HepG2 (cell line): ENCODE results near the gene RNF17. TPM values are rescaled to one million over a fixed set of nuclear protein-coding genes. Genes with fewer than 3 reads are reported as not detected.

Experiments used
- ATAC-seq: fragments of 200-7000 bp; cut with Tn5 transposase; 3 replicates; pipeline ENCODE4 v1.9.1; 2020; ENCODE audit warnings: mild to moderate bottlenecking, moderate library complexity
- BruUV-seq: library from RNA; stranded (reverse); fragments of 400-500 nt; replicated peaks from 2 replicates; lab custom pipeline; 2021; lab: Mats Ljungman, UMichigan
- CTCF ChIA-PET: fragments of 300-600 bp; formaldehyde crosslinking; extraction: SDS; loops from one replicate; lab custom pipeline; 2021; ENCODE audit warnings: low total read pairs, inconsistent platforms, low intra/inter-chr PET ratio; lab: Yijun Ruan, JAX
- POLR2A ChIA-PET: fragments of 350-600 bp; sonication (Branson Sonifier 250); formaldehyde crosslinking; loops from one replicate; lab custom pipeline; 2020; ENCODE audit warnings: antibody characterized with exemption, inconsistent platforms; lab: Yijun Ruan, JAX
- DNase-seq: peaks from one replicate; pipeline ENCODE4 v3.0.0-alpha.2; 2015; ENCODE audit warnings: low spot score
- FAIRE-seq: peaks from 3 replicates; lab custom pipeline; 2011; peaks lifted over from hg19 to GRCh38; lab: Jason Lieb, UNC
- H2AFZ ChIP-seq: one replicate; pipeline ENCODE4 v1.6.1; 2011; ENCODE audit warnings: low read length, inconsistent platforms
- H3K27ac ChIP-seq: fragments of 300-600 bp; 3 replicates; pipeline ENCODE4 v1.8.0; 2011; ENCODE audit warnings: mixed run types, mild to moderate bottlenecking, mixed read lengths, low read length, inconsistent platforms; ENCODE audit not compliant: insufficient read depth; ENCODE audit errors: extremely low read length
- H3K27me3 ChIP-seq, 2 experiments: fragments of 200-600 bp in 1 of 2; 2 replicates in 1 of 2; 3 replicates in 1 of 2; pipeline versions ENCODE4 v1.6.0 to v1.8.0; 2011; ENCODE audit warnings: low read length in 2 of 2, mild to moderate bottlenecking in 2 of 2, moderate library complexity in 2 of 2, inconsistent platforms in 1 of 2; ENCODE audit not compliant: insufficient read depth in 2 of 2, control insufficient read depth in 1 of 2
- H3K36me3 ChIP-seq, 2 experiments: fragments of 200-600 bp in 1 of 2; replicated peaks in 1 of 2; 2 replicates in 1 of 2; 3 replicates in 1 of 2; pipeline versions ENCODE4 v1.5.1 to v1.8.0; 2011; ENCODE audit warnings: low read length in 2 of 2, inconsistent platforms in 1 of 2; ENCODE audit not compliant: insufficient read depth in 2 of 2, control insufficient read depth in 1 of 2
- H3K4me1 ChIP-seq: 2 replicates; pipeline ENCODE4 v1.5.1; 2012; ENCODE audit warnings: low read length, inconsistent platforms; ENCODE audit not compliant: insufficient read depth
- H3K4me2 ChIP-seq: 2 replicates; pipeline ENCODE4 v1.6.0; 2011; ENCODE audit warnings: low read depth, low read length, inconsistent platforms
- H3K4me3 ChIP-seq, 3 experiments: fragments of 200-600 bp in 1 of 3; sonication (generic), shearing (Covaris generic) in 1 of 3; replicated peaks in 1 of 3; 2 replicates each; pipeline ENCODE4 v1.5.1; 2011 to 2016; ENCODE audit warnings: low read length in 3 of 3, inconsistent platforms in 2 of 3, low read depth in 2 of 3, mild to moderate bottlenecking in 2 of 3, control low read depth in 1 of 3, mixed read lengths in 1 of 3; ENCODE audit not compliant: insufficient read depth in 1 of 3
- H3K79me2 ChIP-seq: one replicate; pipeline ENCODE4 v1.6.1; 2011; ENCODE audit warnings: low read length, inconsistent platforms; ENCODE audit not compliant: insufficient read depth
- H3K9ac ChIP-seq: 2 replicates; pipeline ENCODE4 v1.6.0; 2011; ENCODE audit warnings: mild to moderate bottlenecking, low read depth, low read length, inconsistent platforms; ENCODE audit not compliant: insufficient read depth
- H3K9me3 ChIP-seq: 2 replicates; pipeline ENCODE4 v1.5.1; 2012; ENCODE audit warnings: mild to moderate bottlenecking, low read length
- H4K20me1 ChIP-seq: 2 replicates; pipeline ENCODE4 v1.6.0; 2011; ENCODE audit warnings: inconsistent platforms, mild to moderate bottlenecking, low read length, moderate library complexity; ENCODE audit not compliant: insufficient read depth
- ARNT2 ChIP-seq: sonication (generic); formaldehyde crosslinking; IDR thresholded peaks from 2 replicates; pipeline ENCODE4 v1.8.0; 2022; ENCODE audit warnings: mild to moderate bottlenecking, low read depth, missing genetic modification reagents, moderate library complexity
- ATF7 ChIP-seq, 2 experiments: fragments of 450-650 bp in 1 of 2; sonication (generic) in 1 of 2; formaldehyde crosslinking in 1 of 2; IDR thresholded peaks; 2 replicates each; pipeline versions ENCODE4 v1.4.0 to v1.6.1; 2016 to 2020; ENCODE audit warnings: antibody characterized with exemption in 1 of 2, mild to moderate bottlenecking in 1 of 2, missing genetic modification reagents in 1 of 2
- CEBPB ChIP-seq: IDR thresholded peaks from 2 replicates; pipeline ENCODE4 v1.6.1; 2011; ENCODE audit warnings: low read depth, low read length, improper control_type of control experiment, borderline replicate concordance
- GABPA ChIP-seq, 2 experiments: IDR thresholded peaks; 2 replicates each; pipeline ENCODE4 v1.6.1; 2011 to 2016; ENCODE audit warnings: low read depth in 2 of 2, low read length in 1 of 2, missing biosample characterization in 1 of 2, missing genetic modification characterization in 1 of 2
- MEIS2 ChIP-seq: sonication (generic); formaldehyde crosslinking; IDR thresholded peaks from 2 replicates; pipeline ENCODE4 v1.9.0; 2021; ENCODE audit warnings: mild to moderate bottlenecking, missing genetic modification reagents
- PITX1 ChIP-seq: sonication (generic); formaldehyde crosslinking; IDR thresholded peaks from 2 replicates; pipeline ENCODE4 v1.5.1; 2020; ENCODE audit warnings: mild to moderate bottlenecking, missing genetic modification reagents
- SRSF4 ChIP-seq: fragments of 200-400 bp; formaldehyde crosslinking; IDR thresholded peaks from one replicate; pipeline ENCODE4 v1.6.1; 2018; ENCODE audit warnings: mild to moderate bottlenecking, low read depth, low read length, moderate library complexity; ENCODE audit not compliant: poor library complexity, severe bottlenecking
- ZFY ChIP-seq: sonication (generic); formaldehyde crosslinking; IDR thresholded peaks from 2 replicates; pipeline ENCODE4 v1.4.0; 2020; ENCODE audit warnings: missing genetic modification reagents
- ZNF713 ChIP-seq: sonication (generic); formaldehyde crosslinking; IDR thresholded peaks from 2 replicates; pipeline ENCODE4 v1.4.0; 2020; ENCODE audit warnings: mild to moderate bottlenecking, missing genetic modification reagents
- ZSCAN9 ChIP-seq: IDR thresholded peaks from 2 replicates; pipeline ENCODE4 v1.6.1; 2016; ENCODE audit warnings: borderline replicate concordance
- WGBS: methylation state at CpG from one replicate; pipeline ENCODE4 v1.1.6; 2017; ENCODE audit warnings: low lambda C conversion rate; 5-methylcytosine and 5-hydroxymethylcytosine counted together
- in situ Hi-C: cut with HindIII; loops from 2 replicates; pipeline ENCODE4 v1.10.0; 2017; ENCODE audit warnings: low pct_unique_long_range_greater_than_20kb; ENCODE audit not compliant: extremely low pct_ligation_motif_present
- intact Hi-C: fragments of 100-400 bp; cut with micrococcal nuclease; formaldehyde crosslinking; loops from one replicate; pipeline ENCODE4 v1.10.0; 2022; ENCODE audit not compliant: unreplicated experiment
- polyA plus RNA-seq, 8 experiments: library from polyadenylated mRNA; depleted of rRNA in 3 of 8; stranded (reverse) in 7 of 8; unstranded in 1 of 8; fragments of >200 nt; fragmentation: Illumina TruSeq in 4 of 8; extraction: Trizol in 4 of 8; gene quantifications; 2 replicates each; pipeline versions ENCODE4 v1.2.1 to v1.2.3, GENCODE V29; 2011 to 2016; ENCODE audit warnings: low read depth in 4 of 8, missing spikeins in 1 of 8, mixed read lengths in 1 of 8; ENCODE audit not compliant: insufficient read depth in 1 of 8
- total RNA-seq, 5 experiments: library from RNA; depleted of rRNA; stranded (reverse); fragments of >200 nt; fragmentation: Illumina TruSeq; extraction: Trizol; gene quantifications; 2 replicates each; pipeline ENCODE4 v1.2.3, GENCODE V29; 2016; ENCODE audit warnings: low read depth in 1 of 5
- TF ChIP-seq, protein P1 (sequence below): sonication (generic); formaldehyde crosslinking; IDR thresholded peaks from 2 replicates; pipeline ENCODE4 v1.5.1; 2020; ENCODE audit warnings: mild to moderate bottlenecking, missing genetic modification reagents, borderline replicate concordance

The RNF17 gene
- total and polyA plus RNA-seq, 2 of the 13 experiments (the other 11 are each of a cell fraction or from before 2014, with no cell fraction given), result not detected

DNA sequence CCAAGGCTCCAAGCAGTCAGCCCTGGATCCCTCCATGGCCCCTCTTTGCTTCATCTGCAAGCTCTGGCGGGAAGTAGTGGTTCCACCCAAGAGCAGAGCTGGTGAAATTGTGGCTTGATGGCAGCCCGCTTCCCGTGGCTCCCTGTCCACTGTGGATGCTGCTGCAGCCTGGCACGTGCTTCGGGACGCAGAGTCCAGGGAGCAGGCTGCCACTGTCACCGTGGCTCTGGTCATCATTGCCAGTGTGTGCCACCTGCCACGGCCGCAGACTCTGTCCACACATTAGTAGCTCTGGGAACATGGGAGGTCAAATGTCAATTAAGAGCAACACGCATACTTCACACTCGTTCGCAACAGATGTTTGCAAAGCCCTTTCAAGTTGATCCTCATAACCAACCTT lies 40.8 kb upstream of the RNF17 start (continued):
- TF ChIP-seq, protein P1, sequence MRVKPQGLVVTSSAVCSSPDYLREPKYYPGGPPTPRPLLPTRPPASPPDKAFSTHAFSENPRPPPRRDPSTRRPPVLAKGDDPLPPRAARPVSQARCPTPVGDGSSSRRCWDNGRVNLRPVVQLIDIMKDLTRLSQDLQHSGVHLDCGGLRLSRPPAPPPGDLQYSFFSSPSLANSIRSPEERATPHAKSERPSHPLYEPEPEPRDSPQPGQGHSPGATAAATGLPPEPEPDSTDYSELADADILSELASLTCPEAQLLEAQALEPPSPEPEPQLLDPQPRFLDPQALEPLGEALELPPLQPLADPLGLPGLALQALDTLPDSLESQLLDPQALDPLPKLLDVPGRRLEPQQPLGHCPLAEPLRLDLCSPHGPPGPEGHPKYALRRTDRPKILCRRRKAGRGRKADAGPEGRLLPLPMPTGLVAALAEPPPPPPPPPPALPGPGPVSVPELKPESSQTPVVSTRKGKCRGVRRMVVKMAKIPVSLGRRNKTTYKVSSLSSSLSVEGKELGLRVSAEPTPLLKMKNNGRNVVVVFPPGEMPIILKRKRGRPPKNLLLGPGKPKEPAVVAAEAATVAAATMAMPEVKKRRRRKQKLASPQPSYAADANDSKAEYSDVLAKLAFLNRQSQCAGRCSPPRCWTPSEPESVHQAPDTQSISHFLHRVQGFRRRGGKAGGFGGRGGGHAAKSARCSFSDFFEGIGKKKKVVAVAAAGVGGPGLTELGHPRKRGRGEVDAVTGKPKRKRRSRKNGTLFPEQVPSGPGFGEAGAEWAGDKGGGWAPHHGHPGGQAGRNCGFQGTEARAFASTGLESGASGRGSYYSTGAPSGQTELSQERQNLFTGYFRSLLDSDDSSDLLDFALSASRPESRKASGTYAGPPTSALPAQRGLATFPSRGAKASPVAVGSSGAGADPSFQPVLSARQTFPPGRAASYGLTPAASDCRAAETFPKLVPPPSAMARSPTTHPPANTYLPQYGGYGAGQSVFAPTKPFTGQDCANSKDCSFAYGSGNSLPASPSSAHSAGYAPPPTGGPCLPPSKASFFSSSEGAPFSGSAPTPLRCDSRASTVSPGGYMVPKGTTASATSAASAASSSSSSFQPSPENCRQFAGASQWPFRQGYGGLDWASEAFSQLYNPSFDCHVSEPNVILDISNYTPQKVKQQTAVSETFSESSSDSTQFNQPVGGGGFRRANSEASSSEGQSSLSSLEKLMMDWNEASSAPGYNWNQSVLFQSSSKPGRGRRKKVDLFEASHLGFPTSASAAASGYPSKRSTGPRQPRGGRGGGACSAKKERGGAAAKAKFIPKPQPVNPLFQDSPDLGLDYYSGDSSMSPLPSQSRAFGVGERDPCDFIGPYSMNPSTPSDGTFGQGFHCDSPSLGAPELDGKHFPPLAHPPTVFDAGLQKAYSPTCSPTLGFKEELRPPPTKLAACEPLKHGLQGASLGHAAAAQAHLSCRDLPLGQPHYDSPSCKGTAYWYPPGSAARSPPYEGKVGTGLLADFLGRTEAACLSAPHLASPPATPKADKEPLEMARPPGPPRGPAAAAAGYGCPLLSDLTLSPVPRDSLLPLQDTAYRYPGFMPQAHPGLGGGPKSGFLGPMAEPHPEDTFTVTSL (CRISPR knock-in tag), result no peak
- TF ChIP-seq, all 625 proteins: peak for 0

DNA sequence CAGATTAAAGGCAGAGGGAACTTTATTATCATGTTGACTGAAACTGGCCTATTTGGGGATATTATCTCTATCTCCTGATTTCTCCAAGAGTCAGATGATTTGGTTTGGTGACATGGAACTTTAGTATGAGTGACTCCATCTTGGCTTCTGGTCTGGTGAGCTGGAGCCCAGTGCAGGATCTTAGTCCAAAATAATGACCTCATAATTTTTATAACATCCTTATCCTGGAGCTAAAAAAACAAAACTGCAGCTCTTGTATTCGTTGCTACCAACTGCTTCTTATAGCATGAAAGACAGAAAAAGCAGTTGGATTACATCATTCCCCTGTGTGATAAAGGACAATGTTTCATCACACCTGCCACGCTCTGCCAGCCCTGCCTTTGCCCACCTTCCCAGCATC lies 39.3 kb upstream of the RNF17 start:
- H3K36me3 ChIP-seq, result no peaks in the 10 kb centered on the region
- 0% methylated on average over 2 of the region's 2 CpGs for WGBS
- H4K20me1 ChIP-seq, result no peaks in the 10 kb centered on the region
- DNase-seq (no peak), FAIRE-seq (no peak), ATAC-seq (no peak)
- no peak overlapping the region for H3K4me3 ChIP-seq
- intact Hi-C loops (loop anchor here (5.0 to 10.0 kb wide), 3 partner anchors 42 to 120 kb away; partner anchors contain the start of gene ATP12A), in situ Hi-C loops (no loop called here)
- no peak overlapping the region for H3K27ac ChIP-seq
- CTCF ChIA-PET, result no interaction called here
- no peaks in the 10 kb centered on the region for H3K79me2 ChIP-seq
- no peak for TF ChIP-seq GABPA (IDR thresholded peaks at IDR 0.05; ENCODE audit: low read depth, low read length)
- TF ChIP-seq GABPA (CRISPR knock-in tag; IDR thresholded peaks at IDR 0.05; ENCODE audit: low read depth), result no peak
- TF ChIP-seq MEIS2, result no peak
- TF ChIP-seq ARNT2, result no peak
- TF ChIP-seq ZFY (CRISPR knock-in tag), result no peak
- no peak for TF ChIP-seq ZSCAN9
- TF ChIP-seq SRSF4, result no peak
- TF ChIP-seq PITX1, result no peak
- 0 out of 2 replicates have a peak, but pooled peaks have one; percentile 7 for TF ChIP-seq CEBPB
- TF ChIP-seq ZNF713, result no peak
- TF ChIP-seq ATF7 (IDR thresholded peaks at IDR 0.05), result peak; percentile 69
- no peak for TF ChIP-seq ATF7 (CRISPR knock-in tag; IDR thresholded peaks at IDR 0.05)
- no TSS peak for BruUV-seq
- H3K27me3 ChIP-seq, result peaks cover 3 to 19% of the 10 kb centered on the region in 2 experiments; a peak in 3 of 5 replicates
- no peak overlapping the region for H3K9ac ChIP-seq
- POLR2A ChIA-PET, result no interaction called here
- no peak overlapping the region for H3K4me2 ChIP-seq
- no peaks in the 10 kb centered on the region for H3K4me1 ChIP-seq
- H2AFZ ChIP-seq, result no peak overlapping the region
- H3K9me3 ChIP-seq, result no peaks in the 10 kb centered on the region
